SK-N-SH (cell line): ENCODE results near the gene TUFT1. TPM values are rescaled to one million over a fixed set of nuclear protein-coding genes. Genes with fewer than 3 reads are reported as not detected.

ENCODE experiments used
- CTCF ChIA-PET: fragments of 300-600, 350-600 bp; formaldehyde crosslinking; extraction: SDS; loops from one replicate; lab custom pipeline; 2021; lab: Yijun Ruan, JAX
- POLR2A ChIA-PET: fragments of 350-600 bp; sonication (Branson Sonifier 250); formaldehyde crosslinking; extraction: SDS; loops from one replicate; lab custom pipeline; 2020; ENCODE audit warnings: antibody characterized with exemption, inconsistent platforms; lab: Yijun Ruan, JAX
- DNase-seq: peaks from one replicate; pipeline ENCODE4 v3.0.0; 2012
- H2AFZ ChIP-seq: fragments of 200-600 bp; sonication (generic); 2 replicates; pipeline ENCODE4 v1.8.1; 2016; ENCODE audit warnings: antibody characterized with exemption, mild to moderate bottlenecking, low read depth
- H3F3A ChIP-seq: fragments of 200-600 bp; sonication (generic); replicated peaks from 2 replicates; pipeline ENCODE3; 2016; ENCODE audit warnings: antibody characterized with exemption, mild to moderate bottlenecking; ENCODE audit not compliant: insufficient read depth
- H3K27ac ChIP-seq, 2 experiments: fragments of 200-500 bp in 1 of 2; fragments of 200-600 bp in 1 of 2; sonication (Bioruptor generic) in 1 of 2; sonication (generic), shearing (Covaris generic) in 1 of 2; 2 replicates each; pipeline versions ENCODE4 v1.5.1 to v1.6.1; 2014 to 2016; ENCODE audit warnings: low read depth in 2 of 2, inconsistent platforms in 1 of 2, low read length in 1 of 2, mild to moderate bottlenecking in 1 of 2, mixed read lengths in 1 of 2
- H3K27me3 ChIP-seq: fragments of 200-600 bp; sonication (generic), shearing (Covaris generic); 2 replicates; pipeline ENCODE4 v1.6.1; 2016; ENCODE audit warnings: mixed run types; ENCODE audit not compliant: insufficient read depth
- H3K36me3 ChIP-seq, 2 experiments: fragments of 200-500 bp in 1 of 2; fragments of 200-600 bp in 1 of 2; sonication (Bioruptor generic) in 1 of 2; sonication (generic) in 1 of 2; replicated peaks in 1 of 2; 2 replicates each; pipeline versions ENCODE3 to v1.5.1; 2014 to 2016; ENCODE audit warnings: low read length in 1 of 2, mild to moderate bottlenecking in 1 of 2; ENCODE audit not compliant: insufficient read depth in 2 of 2, control insufficient read depth in 1 of 2
- H3K4me1 ChIP-seq, 2 experiments: fragments of 200-500 bp in 1 of 2; fragments of 200-600 bp in 1 of 2; sonication (Bioruptor generic) in 1 of 2; sonication (generic), shearing (Covaris generic) in 1 of 2; 2 replicates each; pipeline versions ENCODE4 v1.5.1 to v1.6.1; 2014 to 2016; ENCODE audit warnings: low read depth in 1 of 2, low read length in 1 of 2, mixed run types in 1 of 2; ENCODE audit not compliant: insufficient read depth in 2 of 2, control insufficient read depth in 1 of 2
- H3K4me2 ChIP-seq: fragments of 200-600 bp; sonication (generic), shearing (Covaris generic); 2 replicates; pipeline ENCODE4 v1.6.1; 2017; ENCODE audit warnings: mixed run types
- H3K4me3 ChIP-seq, 2 experiments: fragments of 200-500 bp in 1 of 2; fragments of 200-600 bp in 1 of 2; sonication (Bioruptor generic) in 1 of 2; sonication (generic), shearing (Covaris generic) in 1 of 2; 2 replicates each; pipeline versions ENCODE4 v1.5.1 to v1.8.1; 2014 to 2016; ENCODE audit warnings: low read depth in 2 of 2, inconsistent platforms in 1 of 2, low read length in 1 of 2, mild to moderate bottlenecking in 1 of 2, mixed read lengths in 1 of 2, moderate library complexity in 1 of 2
- H3K79me2 ChIP-seq: fragments of 200-600 bp; sonication (generic); 2 replicates; pipeline ENCODE4 v1.8.1; 2017; ENCODE audit warnings: mild to moderate bottlenecking; ENCODE audit not compliant: insufficient read depth
- H3K9ac ChIP-seq: fragments of 200-600 bp; sonication (generic); 2 replicates; pipeline ENCODE4 v1.6.1; 2017; ENCODE audit warnings: mixed run types
- H3K9me2 ChIP-seq: fragments of 200-600 bp; sonication (generic); 2 replicates; pipeline ENCODE4 v1.6.1; 2017; ENCODE audit warnings: mixed run types
- H3K9me3 ChIP-seq: fragments of 200-600 bp; sonication (generic); 2 replicates; pipeline ENCODE4 v1.6.1; 2017; ENCODE audit warnings: mixed run types, mild to moderate bottlenecking, moderate library complexity
- H4K20me1 ChIP-seq: fragments of 200-600 bp; sonication (generic); 2 replicates; pipeline ENCODE4 v1.6.1; 2017; ENCODE audit warnings: mild to moderate bottlenecking, mixed run types; ENCODE audit not compliant: insufficient read depth
- ELF1 ChIP-seq: IDR thresholded peaks from 2 replicates; pipeline ENCODE4 v1.4.0; 2012
- EP300 ChIP-seq, 2 experiments: IDR thresholded peaks; 2 replicates each; pipeline versions ENCODE4 v1.4.0 to v1.6.1; 2012; ENCODE audit warnings: borderline replicate concordance in 1 of 2, low read depth in 1 of 2, low read length in 1 of 2
- EZH2phosphoT487 ChIP-seq: fragments of 200-600 bp; sonication (generic); IDR thresholded peaks from 2 replicates; pipeline ENCODE4 v1.6.1; 2017; ENCODE audit warnings: low read depth, mixed run types, mild to moderate bottlenecking, antibody characterized with exemption, moderate library complexity, borderline replicate concordance
- JUND ChIP-seq: IDR thresholded peaks from 2 replicates; pipeline ENCODE4 v1.4.0; 2012
- MXI1 ChIP-seq: IDR thresholded peaks from 2 replicates; pipeline ENCODE4 v1.6.1; 2012; ENCODE audit warnings: mild to moderate bottlenecking, low read depth, low read length, improper control_type of control experiment
- NRF1 ChIP-seq: IDR thresholded peaks from 2 replicates; pipeline ENCODE4 v1.6.1; 2012; ENCODE audit warnings: low read depth, mild to moderate bottlenecking, low read length
- POLR2AphosphoS5 ChIP-seq: IDR thresholded peaks from 2 replicates; pipeline ENCODE4 v1.6.1; 2012; ENCODE audit warnings: low read depth, low read length
- RAD21 ChIP-seq: IDR thresholded peaks from 2 replicates; pipeline ENCODE4 v1.6.1; 2012; ENCODE audit warnings: mild to moderate bottlenecking, low read length
- RCOR1 ChIP-seq: fragments of 150-350 bp; IDR thresholded peaks from 2 replicates; pipeline ENCODE4 v1.6.1; 2017; ENCODE audit warnings: antibody characterized with exemption, low read length
- RXRA ChIP-seq: IDR thresholded peaks from 2 replicates; pipeline ENCODE4 v1.4.0; 2012; ENCODE audit warnings: low read depth, mild to moderate bottlenecking, borderline replicate concordance
- TAF1 ChIP-seq: IDR thresholded peaks from 2 replicates; pipeline ENCODE4 v1.6.1; 2012; ENCODE audit warnings: low read depth, mild to moderate bottlenecking, low read length, moderate library complexity, borderline replicate concordance
- WGBS: methylation state at CpG from one replicate; pipeline ENCODE4 v1.1.6; 2017; ENCODE audit warnings: low lambda C conversion rate; 5-methylcytosine and 5-hydroxymethylcytosine counted together
- polyA plus RNA-seq, 3 experiments: library from polyadenylated mRNA; depleted of rRNA; stranded (reverse); fragments of >200 nt; gene quantifications; 2 replicates each; pipeline ENCODE4 v1.2.3, GENCODE V29; 2012
- TF ChIP-seq, protein P1 (sequence below): IDR thresholded peaks from 2 replicates; pipeline ENCODE4 v1.4.0; 2012; ENCODE audit warnings: low read depth, borderline replicate concordance
- TF ChIP-seq, protein P2 (sequence below): fragments of 150-350 bp; IDR thresholded peaks from 2 replicates; pipeline ENCODE4 v1.6.1; 2017; ENCODE audit warnings: antibody characterized with exemption, low read length, low read depth, borderline replicate concordance
- TF ChIP-seq, protein P3 (sequence below): fragments of 200-600 bp; sonication (generic); IDR thresholded peaks from 2 replicates; pipeline ENCODE4 v1.6.1; 2017; ENCODE audit warnings: antibody characterized with exemption, mild to moderate bottlenecking, moderate library complexity

The TUFT1 gene
- polyA plus RNA-seq, 1 of the 3 experiments (the other 2 are of a cell fraction) = 20.6 TPM

DNA sequence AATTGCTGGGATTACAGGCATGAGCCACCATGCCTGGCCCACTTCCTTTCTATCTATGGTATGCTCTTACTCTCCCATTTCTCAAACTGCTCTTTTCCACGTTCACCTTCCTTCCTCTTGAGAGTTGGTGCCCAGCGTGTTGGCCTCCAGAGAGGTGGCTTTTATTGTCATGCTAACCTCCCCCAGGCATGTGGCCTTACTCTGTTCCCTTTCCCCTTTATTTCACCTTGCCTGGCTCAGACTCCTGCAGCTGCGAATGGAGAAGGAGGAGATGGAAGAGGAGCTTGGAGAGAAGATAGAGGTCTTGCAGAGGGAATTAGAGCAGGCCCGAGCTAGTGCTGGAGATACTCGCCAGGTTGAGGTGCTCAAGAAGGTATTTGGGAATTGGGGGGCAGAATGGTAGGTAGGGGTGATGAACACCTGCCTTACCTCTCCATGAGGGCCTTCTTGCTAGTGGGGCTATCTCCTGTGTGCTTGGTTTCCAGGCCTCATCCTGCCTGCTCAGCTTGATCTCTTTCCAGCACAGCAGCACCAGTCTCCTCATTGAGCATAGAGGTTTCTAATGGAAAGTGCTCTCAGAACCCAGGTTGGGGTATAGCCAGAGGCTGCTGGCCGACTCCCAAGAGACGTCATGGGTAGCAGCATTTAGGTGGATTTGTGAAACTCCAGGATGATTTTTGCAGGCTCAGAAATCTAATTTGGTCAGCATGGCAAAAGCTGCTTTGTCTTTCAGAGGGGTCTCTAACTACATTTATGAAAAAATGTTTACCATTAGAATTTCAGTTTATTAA is 13.2 kb upstream of the TUFT1 start:
- H3K27ac ChIP-seq = peak overlapping the region in 1 of 2 experiments; percentile 36; a peak in 2 of 4 replicates
- H4K20me1 ChIP-seq = no peaks in the 10 kb centered on the region
- H3F3A ChIP-seq = no peaks in the 10 kb centered on the region
- no peak overlapping the region for H2AFZ ChIP-seq
- no peaks in the 10 kb centered on the region for H3K9me3 ChIP-seq
- CTCF ChIA-PET = interaction anchor here (0.7 kb wide), 1 partner anchor 15 kb away, joined by 4 read pairs; the partner anchor contains the start of gene CGN
- WGBS = 78% methylated on average over 7 of the region's 7 CpGs
- no peaks in the 10 kb centered on the region for H3K36me3 ChIP-seq
- H3K9me2 ChIP-seq = no peaks in the 10 kb centered on the region
- peaks cover 0 to 6% of the 10 kb centered on the region in 2 experiments; a peak in 1 of 4 replicates for H3K4me1 ChIP-seq
- no peak overlapping the region for H3K4me2 ChIP-seq
- POLR2A ChIA-PET = interaction anchor here (0.8 to 1.5 kb wide), 2 partner anchors 8 to 13 kb away, joined by 3 to 4 read pairs; partner anchors contain the start of gene TUFT1
- no peaks in the 10 kb centered on the region for H3K27me3 ChIP-seq
- peak; percentile 67 for DNase-seq
- TF ChIP-seq POLR2AphosphoS5 = no peak
- TF ChIP-seq MXI1 = no peak
- no peak for TF ChIP-seq RCOR1
- no peak for TF ChIP-seq JUND
- no peak for TF ChIP-seq EP300 (IDR thresholded peaks at IDR 0.05; ENCODE audit: borderline replicate concordance in 1 of 2, low read depth in 1 of 2, low read length in 1 of 2)
- TF ChIP-seq ELF1 = no peak
- TF ChIP-seq, protein P1, sequence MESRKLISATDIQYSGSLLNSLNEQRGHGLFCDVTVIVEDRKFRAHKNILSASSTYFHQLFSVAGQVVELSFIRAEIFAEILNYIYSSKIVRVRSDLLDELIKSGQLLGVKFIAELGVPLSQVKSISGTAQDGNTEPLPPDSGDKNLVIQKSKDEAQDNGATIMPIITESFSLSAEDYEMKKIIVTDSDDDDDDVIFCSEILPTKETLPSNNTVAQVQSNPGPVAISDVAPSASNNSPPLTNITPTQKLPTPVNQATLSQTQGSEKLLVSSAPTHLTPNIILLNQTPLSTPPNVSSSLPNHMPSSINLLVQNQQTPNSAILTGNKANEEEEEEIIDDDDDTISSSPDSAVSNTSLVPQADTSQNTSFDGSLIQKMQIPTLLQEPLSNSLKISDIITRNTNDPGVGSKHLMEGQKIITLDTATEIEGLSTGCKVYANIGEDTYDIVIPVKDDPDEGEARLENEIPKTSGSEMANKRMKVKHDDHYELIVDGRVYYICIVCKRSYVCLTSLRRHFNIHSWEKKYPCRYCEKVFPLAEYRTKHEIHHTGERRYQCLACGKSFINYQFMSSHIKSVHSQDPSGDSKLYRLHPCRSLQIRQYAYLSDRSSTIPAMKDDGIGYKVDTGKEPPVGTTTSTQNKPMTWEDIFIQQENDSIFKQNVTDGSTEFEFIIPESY = no peak
- TF ChIP-seq RXRA = no peak
- TF ChIP-seq RAD21 = no peak
- TF ChIP-seq, protein P2, sequence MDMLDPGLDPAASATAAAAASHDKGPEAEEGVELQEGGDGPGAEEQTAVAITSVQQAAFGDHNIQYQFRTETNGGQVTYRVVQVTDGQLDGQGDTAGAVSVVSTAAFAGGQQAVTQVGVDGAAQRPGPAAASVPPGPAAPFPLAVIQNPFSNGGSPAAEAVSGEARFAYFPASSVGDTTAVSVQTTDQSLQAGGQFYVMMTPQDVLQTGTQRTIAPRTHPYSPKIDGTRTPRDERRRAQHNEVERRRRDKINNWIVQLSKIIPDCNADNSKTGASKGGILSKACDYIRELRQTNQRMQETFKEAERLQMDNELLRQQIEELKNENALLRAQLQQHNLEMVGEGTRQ = no peak
- TF ChIP-seq TAF1 = no peak
- TF ChIP-seq EZH2phosphoT487 = no peak
- no peak for TF ChIP-seq NRF1
- TF ChIP-seq, protein P3, sequence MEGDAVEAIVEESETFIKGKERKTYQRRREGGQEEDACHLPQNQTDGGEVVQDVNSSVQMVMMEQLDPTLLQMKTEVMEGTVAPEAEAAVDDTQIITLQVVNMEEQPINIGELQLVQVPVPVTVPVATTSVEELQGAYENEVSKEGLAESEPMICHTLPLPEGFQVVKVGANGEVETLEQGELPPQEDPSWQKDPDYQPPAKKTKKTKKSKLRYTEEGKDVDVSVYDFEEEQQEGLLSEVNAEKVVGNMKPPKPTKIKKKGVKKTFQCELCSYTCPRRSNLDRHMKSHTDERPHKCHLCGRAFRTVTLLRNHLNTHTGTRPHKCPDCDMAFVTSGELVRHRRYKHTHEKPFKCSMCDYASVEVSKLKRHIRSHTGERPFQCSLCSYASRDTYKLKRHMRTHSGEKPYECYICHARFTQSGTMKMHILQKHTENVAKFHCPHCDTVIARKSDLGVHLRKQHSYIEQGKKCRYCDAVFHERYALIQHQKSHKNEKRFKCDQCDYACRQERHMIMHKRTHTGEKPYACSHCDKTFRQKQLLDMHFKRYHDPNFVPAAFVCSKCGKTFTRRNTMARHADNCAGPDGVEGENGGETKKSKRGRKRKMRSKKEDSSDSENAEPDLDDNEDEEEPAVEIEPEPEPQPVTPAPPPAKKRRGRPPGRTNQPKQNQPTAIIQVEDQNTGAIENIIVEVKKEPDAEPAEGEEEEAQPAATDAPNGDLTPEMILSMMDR = no peak
- no peaks in the 10 kb centered on the region for H3K79me2 ChIP-seq
- H3K4me3 ChIP-seq = no peak overlapping the region
- H3K9ac ChIP-seq = no peak overlapping the region
